ENCODE measurements around the gene EGFLAM. TPM values are rescaled to one million over a fixed set of nuclear protein-coding genes. Genes with fewer than 3 reads are reported as not detected.

The EGFLAM gene
- total RNA-seq, 1 experiment from 2014 or later = 0.33 TPM

- Histone ChIP-seq H3K4ac (ENCODE audit: low read depth, low read length) (no peak overlapping the region), H2BK12ac (ENCODE audit: insufficient read length, low read depth, low read length) (no peak overlapping the region), H3T11ph (ENCODE audit: low read length) (no peak overlapping the region), H2BK20ac (ENCODE audit: low read depth, low read length, poor library complexity, severe bottlenecking) (no peak overlapping the region), H3K79me1 (ENCODE audit: insufficient read depth, low read depth, low read length, poor library complexity, severe bottlenecking) (no peaks in the 10 kb centered on the region), H3K23me2 (ENCODE audit: insufficient read length, low read depth, low read length, poor library complexity, severe bottlenecking) (no peaks in the 10 kb centered on the region), H3K4me2 (ENCODE audit: insufficient read depth, insufficient read length, low read length) (no peak overlapping the region), H3K4me1 (ENCODE audit: insufficient read depth, low read length) (no peaks in the 10 kb centered on the region), H4K20me1 (ENCODE audit: control insufficient read depth, insufficient read depth, insufficient read length) (peaks cover 3% of the 10 kb centered on the region), H3K9me3 (ENCODE audit: control insufficient read depth, low read depth, low read length) (no peaks in the 10 kb centered on the region), H3K27me3 (ENCODE audit: insufficient read depth, low read length) (no peaks in the 10 kb centered on the region), H3K14ac (ENCODE audit: insufficient read depth, low read length) (no peak overlapping the region), H2AK5ac (ENCODE audit: insufficient read length, low read length) (no peak overlapping the region), H3K23ac (ENCODE audit: insufficient read length, low read depth, low read length) (no peak overlapping the region), H2BK15ac (ENCODE audit: low read depth, low read length) (no peak overlapping the region), H3K18ac (ENCODE audit: insufficient read length, low read depth, low read length) (no peak overlapping the region), H3K9ac (ENCODE audit: extremely low read depth, insufficient read length, low read length) (no peak overlapping the region), H4K5ac (ENCODE audit: insufficient read length, low read depth, low read length) (no peak overlapping the region), H2AFZ (ENCODE audit: low read length) (no peak overlapping the region), H3K56ac (ENCODE audit: insufficient read length, low read depth, low read length) (no peak overlapping the region), H3K79me2 (ENCODE audit: insufficient read depth, low read length) (no peaks in the 10 kb centered on the region), H4K91ac (ENCODE audit: insufficient read length, low read depth, low read length) (no peak overlapping the region), H3K27ac (ENCODE audit: insufficient read length, low read depth, low read length) (no peak overlapping the region), H2BK5ac (ENCODE audit: insufficient read length, low read length) (no peak overlapping the region), H2BK120ac (ENCODE audit: low read depth, low read length, poor library complexity, severe bottlenecking) (no peak overlapping the region), H4K8ac (replicated peaks; ENCODE audit: insufficient read length, low read depth, low read length) (no peak overlapping the region)
- peaks cover 0 to 9% of the 10 kb centered on the region in 2 experiments; a peak in 2 of 4 replicates for H3K4me1 Mint-ChIP-seq
- no peak for DNase-seq
- no peaks in the 10 kb centered on the region; a peak in 1 of 7 replicates for H3K36me3 Mint-ChIP-seq (ENCODE audit: insufficient read depth in 1 of 3, low read depth in 3 of 3)
- no peak overlapping the region; a peak in 1 of 7 replicates for H3K27ac Mint-ChIP-seq
- no peaks in the 10 kb centered on the region; the same call in 1 of the 2 replicates for H3K27me3 Mint-ChIP-seq (ENCODE audit: low read depth)
- no peak overlapping the region for H3K4me3 Mint-ChIP-seq
- no peak for TF ChIP-seq CTCF (conservative IDR thresholded peaks at IDR 0.05)
- H3K9me3 Mint-ChIP-seq = no peaks in the 10 kb centered on the region
- WGBS (ENCODE audit: extremely low coverage, insufficient read length, low lambda C conversion rate) = no CpG with 5 or more reads among the region's 2 CpGs
These were observed 83.9 kb downstream of the EGFLAM start for GRCh38 chr5:38342261-38342660.
